Vagina (tissue), 2 donors: ENCODE data around the gene SETD3. TPM values are rescaled to one million over a fixed set of nuclear protein-coding genes. Genes with fewer than 3 reads are reported as not detected.

ENCODE experiments used
- DNase-seq, 2 donors: peaks; one replicate each; pipeline ENCODE4 v3.0.0-alpha.2; 2017; ENCODE audit errors: extremely low spot score in 2 of 2
- H3K27ac ChIP-seq: fragments of 200-600 bp; sonication (generic); one replicate; pipeline ENCODE4 v1.5.1; 2019
- H3K27me3 ChIP-seq: fragments of 200-600 bp; sonication (generic); one replicate; pipeline ENCODE4 v1.5.1; 2019
- H3K36me3 ChIP-seq, 2 donors: fragments of 200-600 bp; sonication (generic); one replicate each; pipeline ENCODE4 v1.5.1; 2017 to 2019
- H3K4me1 ChIP-seq: fragments of 200-600 bp; sonication (generic); one replicate; pipeline ENCODE4 v1.5.1; 2019
- H3K4me3 ChIP-seq, 2 donors: fragments of 200-600 bp; sonication (generic); 1 replicate in 1 of 2; 2 replicates in 1 of 2; pipeline ENCODE4 v1.5.1; 2016 to 2019
- H3K9me3 ChIP-seq: fragments of 200-600 bp; sonication (generic); one replicate; pipeline ENCODE4 v1.5.1; 2019
- CTCF ChIP-seq, 3 experiments: fragments of 450-650 bp in 2 of 3; fragments of 200-600 bp in 1 of 3; sonication (generic) in 1 of 3; IDR thresholded peaks; one replicate each; pipeline ENCODE4 v1.5.1; 2017 to 2019; ENCODE audit warnings: antibody characterized with exemption in 3 of 3, mild to moderate bottlenecking in 2 of 3, moderate library complexity in 2 of 3
- POLR2A ChIP-seq, 2 donors: fragments of 450-650 bp; IDR thresholded peaks; one replicate each; pipeline ENCODE4 v1.6.1; 2017; ENCODE audit warnings: antibody characterized with exemption in 2 of 2, mild to moderate bottlenecking in 2 of 2, moderate library complexity in 2 of 2
- POLR2AphosphoS5 ChIP-seq, 2 donors: sonication (generic); formaldehyde crosslinking; IDR thresholded peaks; one replicate each; pipeline ENCODE4 v1.9.0; 2017; ENCODE audit warnings: antibody characterized with exemption in 2 of 2, mild to moderate bottlenecking in 2 of 2, low read depth in 1 of 2; ENCODE audit not compliant: insufficient read depth in 1 of 2
- intact Hi-C: fragments of 100-400 bp; cut with DNase I; formaldehyde crosslinking; loops from one replicate; pipeline ENCODE4 v1.15.1; 2023
- total RNA-seq: library from RNA; depleted of rRNA; stranded (reverse); fragments of >200 nt; gene quantifications from one replicate; pipeline ENCODE4 v1.2.3, GENCODE V29; 2016

Gene SETD3
- total RNA-seq, 1 donor from 2014 or later = 49.8 TPM

GRCh38 chr14:99522457-99522891 lies 41.8 kb upstream of the SETD3 start:
- peaks cover 48% of the 10 kb centered on the region for H3K4me1 ChIP-seq
- peak overlapping the region; percentile 78 for H3K27ac ChIP-seq

GRCh38 chr14:99522025-99522401 lies 41.4 kb upstream of the SETD3 start:
- DNase-seq = no peak
- Histone ChIP-seq H3K36me3 (no peaks in the 10 kb centered on the region), H3K27me3 (no peaks in the 10 kb centered on the region), H3K9me3 (no peaks in the 10 kb centered on the region), H3K27ac (no peak overlapping the region), H3K4me1 (peaks cover 48% of the 10 kb centered on the region), H3K4me3 (no peak overlapping the region)
- intact Hi-C loops = no loop called here
- TF ChIP-seq POLR2AphosphoS5 (IDR thresholded peaks at IDR 0.05; ENCODE audit: insufficient read depth in 1 of 2, low read depth in 1 of 2) = no peak
- TF ChIP-seq CTCF (IDR thresholded peaks at IDR 0.05) = no peak
- TF ChIP-seq POLR2A (IDR thresholded peaks at IDR 0.05) = no peak

More at GRCh38 chr14:99522457-99522891, 41.8 kb upstream of the SETD3 start:
- no peaks in the 10 kb centered on the region for H3K27me3 ChIP-seq
- intact Hi-C loops = no loop called here
- no peaks in the 10 kb centered on the region for H3K36me3 ChIP-seq
- TF ChIP-seq CTCF (IDR thresholded peaks at IDR 0.05) = no peak
- no peak for TF ChIP-seq POLR2A (IDR thresholded peaks at IDR 0.05)
- TF ChIP-seq POLR2AphosphoS5 (IDR thresholded peaks at IDR 0.05; ENCODE audit: insufficient read depth in 1 of 2, low read depth in 1 of 2) = no peak
- H3K4me3 ChIP-seq = no peak overlapping the region
- DNase-seq = no peak
- H3K9me3 ChIP-seq = no peaks in the 10 kb centered on the region

GRCh38 chr14:99521176-99522024 lies 40.7 kb upstream of the SETD3 start:
- no peak overlapping the region for H3K27ac ChIP-seq
- H3K4me1 ChIP-seq = peaks cover 48% of the 10 kb centered on the region
- DNase-seq = no peak
- TF ChIP-seq POLR2AphosphoS5 (IDR thresholded peaks at IDR 0.05; ENCODE audit: insufficient read depth in 1 of 2, low read depth in 1 of 2) (no peak), POLR2A (IDR thresholded peaks at IDR 0.05) (no peak)
- H3K36me3 ChIP-seq = no peaks in the 10 kb centered on the region
- no peaks in the 10 kb centered on the region for H3K27me3 ChIP-seq
- H3K4me3 ChIP-seq = no peak overlapping the region
- intact Hi-C loops = no loop called here
- H3K9me3 ChIP-seq = no peaks in the 10 kb centered on the region

- Histone ChIP-seq H3K9me3 (no peaks in the 10 kb centered on the region), H3K4me3 (no peak overlapping the region), H3K36me3 (no peaks in the 10 kb centered on the region), H3K27ac (no peak overlapping the region), H3K4me1 (peaks cover 44% of the 10 kb centered on the region), H3K27me3 (no peaks in the 10 kb centered on the region)
- no peak for DNase-seq
- TF ChIP-seq POLR2AphosphoS5 (IDR thresholded peaks at IDR 0.05; ENCODE audit: insufficient read depth in 1 of 2, low read depth in 1 of 2) (no peak), CTCF (IDR thresholded peaks at IDR 0.05) (no peak), POLR2A (IDR thresholded peaks at IDR 0.05) (no peak)
- intact Hi-C loops = no loop called here
Measured at GRCh38 chr14:99520571-99521081, 40.0 kb upstream of the SETD3 start.

GRCh38 chr14:99519931-99520421 lies 39.3 kb upstream of the SETD3 start:
- intact Hi-C loops = loop anchor here (2.0 kb wide), 1 partner anchor 109 kb away; no protein-coding TSS in a partner anchor
- no peaks in the 10 kb centered on the region for H3K9me3 ChIP-seq
- H3K27me3 ChIP-seq = no peaks in the 10 kb centered on the region
- DNase-seq = no peak
- H3K4me1 ChIP-seq = peaks cover 38% of the 10 kb centered on the region
- no peak overlapping the region for H3K4me3 ChIP-seq
- H3K27ac ChIP-seq = no peak overlapping the region
- H3K36me3 ChIP-seq = no peaks in the 10 kb centered on the region
- TF ChIP-seq POLR2A (IDR thresholded peaks at IDR 0.05) (no peak), CTCF (IDR thresholded peaks at IDR 0.05) (no peak), POLR2AphosphoS5 (IDR thresholded peaks at IDR 0.05; ENCODE audit: insufficient read depth in 1 of 2, low read depth in 1 of 2) (no peak)
